Keratinocyte (primary cell): ENCODE data around the gene EPHB2. TPM values are rescaled to one million over a fixed set of nuclear protein-coding genes. Genes with fewer than 3 reads are reported as not detected.

ENCODE experiments used
- DNase-seq: peaks from one replicate; pipeline ENCODE4 v3.0.0-alpha.2; 2011; ENCODE audit warnings: low read depth, missing footprints, low spot score
- FAIRE-seq: peaks from 2 replicates; lab custom pipeline; 2011; peaks lifted over from hg19 to GRCh38; lab: Jason Lieb, UNC
- H2AFZ ChIP-seq: 2 replicates; pipeline ENCODE4 v1.6.0; 2012; ENCODE audit warnings: low read length, control low read depth, inconsistent platforms; ENCODE audit not compliant: control insufficient read depth
- H3K27ac ChIP-seq: 2 replicates; pipeline ENCODE4 v1.5.1; 2011; ENCODE audit warnings: low read length; ENCODE audit not compliant: control insufficient read depth, insufficient read depth
- H3K27me3 ChIP-seq: 3 replicates; pipeline ENCODE4 v1.6.0; 2011; ENCODE audit warnings: low read length; ENCODE audit not compliant: control insufficient read depth, insufficient read depth; ENCODE audit errors: extremely low read depth
- H3K36me3 ChIP-seq, 2 experiments: 2 replicates in 1 of 2; 3 replicates in 1 of 2; pipeline ENCODE4 v1.5.1; 2011; ENCODE audit warnings: low read length in 2 of 2, mild to moderate bottlenecking in 1 of 2; ENCODE audit not compliant: control insufficient read depth in 2 of 2, insufficient read depth in 2 of 2; ENCODE audit errors: extremely low read depth in 1 of 2
- H3K4me1 ChIP-seq: 3 replicates; pipeline ENCODE4 v1.5.1; 2011; ENCODE audit warnings: low read length; ENCODE audit not compliant: control insufficient read depth, insufficient read depth; ENCODE audit errors: extremely low read depth
- H3K4me2 ChIP-seq: 3 replicates; pipeline ENCODE4 v1.6.0; 2011; ENCODE audit warnings: low read depth, low read length; ENCODE audit not compliant: control insufficient read depth, insufficient read depth; ENCODE audit errors: extremely low read depth
- H3K4me3 ChIP-seq, 3 experiments: fragments of 200-600 bp in 1 of 3; sonication (generic) in 1 of 3; 2 replicates in 2 of 3; 3 replicates in 1 of 3; pipeline ENCODE4 v1.5.1; 2011 to 2016; ENCODE audit warnings: low read length in 3 of 3, mild to moderate bottlenecking in 3 of 3, control low read depth in 2 of 3, inconsistent platforms in 1 of 3, low read depth in 1 of 3, mixed read lengths in 1 of 3, mixed run types in 1 of 3, moderate library complexity in 1 of 3; ENCODE audit not compliant: control insufficient read depth in 2 of 3, insufficient read depth in 2 of 3; ENCODE audit errors: extremely low read depth in 1 of 3
- H3K79me2 ChIP-seq: 2 replicates; pipeline ENCODE4 v1.6.0; 2012; ENCODE audit warnings: low read length; ENCODE audit not compliant: control insufficient read depth, insufficient read depth
- H3K9ac ChIP-seq: 3 replicates; pipeline ENCODE4 v1.6.0; 2011; ENCODE audit warnings: low read length; ENCODE audit not compliant: control insufficient read depth, insufficient read depth; ENCODE audit errors: extremely low read depth
- H3K9me1 ChIP-seq: 3 replicates; pipeline ENCODE4 v1.6.0; 2011; ENCODE audit warnings: low read length; ENCODE audit not compliant: control insufficient read depth, insufficient read depth; ENCODE audit errors: extremely low read depth
- H3K9me3 ChIP-seq: 2 replicates; pipeline ENCODE4 v1.5.1; 2012; ENCODE audit warnings: low read depth, low read length; ENCODE audit not compliant: control insufficient read depth
- H4K20me1 ChIP-seq: 3 replicates; pipeline ENCODE4 v1.6.0; 2011; ENCODE audit warnings: low read length; ENCODE audit not compliant: control insufficient read depth, insufficient read depth; ENCODE audit errors: extremely low read depth
- EZH2 ChIP-seq: IDR thresholded peaks from one replicate; pipeline ENCODE4 v1.6.1; 2012; ENCODE audit warnings: inconsistent platforms, mild to moderate bottlenecking, low read length, moderate library complexity
- dilution Hi-C: fragments of 300-500 bp; cut with MboI; formaldehyde crosslinking; loops from one replicate; pipeline ENCODE4 v1.7.0; 2020; ENCODE audit warnings: low sequenced_read_pairs; ENCODE audit not compliant: extremely low pct_ligation_motif_present
- polyA plus RNA-seq, 5 experiments: library from polyadenylated mRNA; depleted of rRNA in 3 of 5; stranded (reverse) in 3 of 5; stranded (forward) in 1 of 5; unstranded in 1 of 5; fragments of >200 nt; gene quantifications; 1 replicate in 1 of 5; 2 replicates in 3 of 5; 3 replicates in 1 of 5; pipeline versions ENCODE4 v1.2.1 to v1.2.3, GENCODE V29; 2011 to 2012; ENCODE audit warnings: missing spikeins in 2 of 5, low read depth in 1 of 5, low replicate concordance in 1 of 5
- TF ChIP-seq, protein P1 (sequence below), 3 experiments: IDR thresholded peaks in 1 of 3; conservative IDR thresholded peaks in 1 of 3; optimal IDR thresholded peaks in 1 of 3; 2 replicates in 2 of 3; 3 replicates in 1 of 3; pipeline versions ENCODE3 to v1.5.1; 2011; ENCODE audit warnings: low read length in 3 of 3, mild to moderate bottlenecking in 3 of 3, moderate library complexity in 2 of 3, control low read depth in 1 of 3, inconsistent platforms in 1 of 3; ENCODE audit not compliant: insufficient read depth in 2 of 3; ENCODE audit errors: extremely low read depth in 1 of 3

Gene EPHB2
- polyA plus RNA-seq, 1 donor (not counting 4 experiments of a cell fraction or from before 2014, with no cell fraction given) = 0.10 TPM

DNA sequence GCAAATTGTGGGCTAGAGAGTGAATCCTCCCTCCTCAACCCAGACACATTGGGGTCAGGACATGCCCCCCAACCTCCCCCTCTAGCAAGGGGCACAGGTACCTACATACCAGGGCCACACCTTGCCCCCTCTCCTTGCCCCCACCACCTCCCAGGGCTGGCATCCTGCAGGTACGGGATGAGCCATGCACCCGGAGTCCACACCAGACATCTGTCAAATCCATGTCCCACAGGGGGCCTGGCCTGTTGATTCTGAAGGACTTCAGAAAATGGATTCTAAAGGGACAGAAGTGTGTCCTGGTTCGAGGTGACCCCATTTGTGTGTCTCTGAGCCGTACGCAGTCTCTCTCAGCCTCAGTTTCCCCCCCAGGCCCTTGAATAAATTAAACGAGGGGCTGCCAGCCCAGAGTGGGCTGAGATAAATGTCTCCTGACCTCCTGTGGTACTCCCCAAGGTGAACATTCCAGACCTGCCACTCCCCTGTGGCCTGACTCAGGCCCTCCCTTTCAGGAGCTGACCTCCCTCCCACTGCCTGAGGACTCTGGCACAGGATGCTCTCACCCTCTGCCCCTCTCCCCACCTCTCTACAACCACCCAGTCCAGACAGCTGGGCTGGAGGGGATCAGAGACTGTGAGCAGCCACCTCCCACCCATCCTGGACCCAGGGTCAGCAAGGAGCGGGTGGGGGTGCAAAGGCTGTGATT, 94.5 kb downstream of the EPHB2 start:
- Histone ChIP-seq H3K4me2 (no peak overlapping the region), H3K9ac (no peak overlapping the region), H3K27ac (no peak overlapping the region), H3K79me2 (no peaks in the 10 kb centered on the region), H3K36me3 (no peaks in the 10 kb centered on the region), H3K27me3 (peaks cover 3% of the 10 kb centered on the region), H3K4me3 (no peak overlapping the region), H3K9me1 (no peaks in the 10 kb centered on the region), H2AFZ (no peak overlapping the region), H3K4me1 (peaks cover 22% of the 10 kb centered on the region), H4K20me1 (no peaks in the 10 kb centered on the region), H3K9me3 (no peaks in the 10 kb centered on the region)
- TF ChIP-seq, protein P1, sequence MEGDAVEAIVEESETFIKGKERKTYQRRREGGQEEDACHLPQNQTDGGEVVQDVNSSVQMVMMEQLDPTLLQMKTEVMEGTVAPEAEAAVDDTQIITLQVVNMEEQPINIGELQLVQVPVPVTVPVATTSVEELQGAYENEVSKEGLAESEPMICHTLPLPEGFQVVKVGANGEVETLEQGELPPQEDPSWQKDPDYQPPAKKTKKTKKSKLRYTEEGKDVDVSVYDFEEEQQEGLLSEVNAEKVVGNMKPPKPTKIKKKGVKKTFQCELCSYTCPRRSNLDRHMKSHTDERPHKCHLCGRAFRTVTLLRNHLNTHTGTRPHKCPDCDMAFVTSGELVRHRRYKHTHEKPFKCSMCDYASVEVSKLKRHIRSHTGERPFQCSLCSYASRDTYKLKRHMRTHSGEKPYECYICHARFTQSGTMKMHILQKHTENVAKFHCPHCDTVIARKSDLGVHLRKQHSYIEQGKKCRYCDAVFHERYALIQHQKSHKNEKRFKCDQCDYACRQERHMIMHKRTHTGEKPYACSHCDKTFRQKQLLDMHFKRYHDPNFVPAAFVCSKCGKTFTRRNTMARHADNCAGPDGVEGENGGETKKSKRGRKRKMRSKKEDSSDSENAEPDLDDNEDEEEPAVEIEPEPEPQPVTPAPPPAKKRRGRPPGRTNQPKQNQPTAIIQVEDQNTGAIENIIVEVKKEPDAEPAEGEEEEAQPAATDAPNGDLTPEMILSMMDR (optimal IDR thresholded peaks at IDR 0.05 in 1 of 3, IDR thresholded peaks at IDR 0.05 in 1 of 3, conservative IDR thresholded peaks at IDR 0.05 in 1 of 3; ENCODE audit: extremely low read depth in 1 of 3, insufficient read depth in 2 of 3, low read length in 3 of 3) = no peak
- TF ChIP-seq EZH2 = no peak
- DNase-seq (no peak), FAIRE-seq (no peak)
- dilution Hi-C loops = no loop called here

DNA sequence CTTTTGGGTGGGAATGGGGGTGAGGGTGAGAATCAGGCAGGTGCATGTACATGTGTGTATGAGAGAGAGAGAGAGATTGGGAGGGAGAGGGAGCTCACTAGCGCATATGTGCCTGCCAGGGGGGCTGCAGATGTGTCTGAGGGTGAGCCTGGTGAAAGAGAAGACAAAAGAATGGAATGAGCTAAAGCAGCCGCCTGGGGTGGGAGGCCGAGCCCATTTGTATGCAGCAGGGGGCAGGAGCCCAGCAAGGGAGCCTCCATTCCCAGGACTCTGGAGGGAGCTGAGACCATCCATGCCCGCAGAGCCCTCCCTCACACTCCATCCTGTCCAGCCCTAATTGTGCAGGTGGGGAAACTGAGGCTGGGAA, 95.0 kb downstream of the EPHB2 start:
- no peak overlapping the region for H3K4me3 ChIP-seq
- dilution Hi-C loops = no loop called here
- H3K27ac ChIP-seq = no peak overlapping the region
- peaks cover 3% of the 10 kb centered on the region for H3K27me3 ChIP-seq
- no peaks in the 10 kb centered on the region for H3K79me2 ChIP-seq
- no peaks in the 10 kb centered on the region for H3K9me1 ChIP-seq
- TF ChIP-seq EZH2 = no peak
- TF ChIP-seq, protein P1 (optimal IDR thresholded peaks at IDR 0.05 in 1 of 3, IDR thresholded peaks at IDR 0.05 in 1 of 3, conservative IDR thresholded peaks at IDR 0.05 in 1 of 3; ENCODE audit: extremely low read depth in 1 of 3, insufficient read depth in 2 of 3, low read length in 3 of 3) = no peak
- H3K9me3 ChIP-seq = no peaks in the 10 kb centered on the region
- H3K9ac ChIP-seq = no peak overlapping the region
- H3K4me2 ChIP-seq = no peak overlapping the region
- no peaks in the 10 kb centered on the region for H4K20me1 ChIP-seq
- FAIRE-seq (no peak), DNase-seq (no peak)
- no peaks in the 10 kb centered on the region for H3K36me3 ChIP-seq
- H3K4me1 ChIP-seq = peaks cover 22% of the 10 kb centered on the region
- H2AFZ ChIP-seq = no peak overlapping the region
